ENCODE results near the gene BRD3. TPM values are rescaled to one million over a fixed set of nuclear protein-coding genes. Genes with fewer than 3 reads are reported as not detected.
"Not testable (repeated sequence)": the region's sequence is repeated elsewhere in the genome, so short reads cannot be mapped to it uniquely, and the experiment has no call there.

The BRD3 gene
- total RNA-seq, 2 experiments from 2014 or later, result 32.3 to 34.0 TPM

- not testable (repeated sequence) for H3K9me3 Mint-ChIP-seq, H3K4me1 Mint-ChIP-seq, H3K36me3 Mint-ChIP-seq, H3K4me3 Mint-ChIP-seq, DNase-seq, H3K27ac Mint-ChIP-seq
- H3K27me3 Mint-ChIP-seq, result peaks cover 27% of the 10 kb centered on the region
Observed at GRCh38 chr9:134072683-134073082, 4.9 kb upstream of the BRD3 start.

GRCh38 chr9:134071149-134071548, 3.3 kb upstream of the BRD3 start:
- no peak for DNase-seq
- no peaks in the 10 kb centered on the region for H3K36me3 Mint-ChIP-seq
- peaks cover 11% of the 10 kb centered on the region for H3K4me1 Mint-ChIP-seq
- no peak overlapping the region for H3K4me3 Mint-ChIP-seq
- peaks cover under 1% of the 10 kb centered on the region for H3K9me3 Mint-ChIP-seq
- no peak overlapping the region for H3K27ac Mint-ChIP-seq
- H3K27me3 Mint-ChIP-seq, result peaks cover 23% of the 10 kb centered on the region

- H3K9me3 Mint-ChIP-seq, result no peaks in the 10 kb centered on the region
- no peaks in the 10 kb centered on the region for H3K36me3 Mint-ChIP-seq
- no peak for DNase-seq
- peak overlapping the region; percentile 78 for H3K4me3 Mint-ChIP-seq
- H3K27me3 Mint-ChIP-seq, result peaks cover 23% of the 10 kb centered on the region
- H3K4me1 Mint-ChIP-seq, result peaks cover 20% of the 10 kb centered on the region
- no peak overlapping the region for H3K27ac Mint-ChIP-seq
Observed at GRCh38 chr9:134069480-134070399, 1.9 kb upstream of the BRD3 start.

- Mint-ChIP-seq H3K27me3 (peaks cover 23% of the 10 kb centered on the region), H3K9me3 (no peaks in the 10 kb centered on the region), H3K27ac (peak overlapping the region; percentile 67), H3K4me3 (peak overlapping the region; percentile 78), H3K36me3 (no peaks in the 10 kb centered on the region), H3K4me1 (peaks cover 21% of the 10 kb centered on the region)
- DNase-seq, result no peak
Observed at GRCh38 chr9:134068744-134069479, 1.1 kb upstream of the BRD3 start.

GRCh38 chr9:134066913-134067851, 644 bp downstream of the BRD3 start:
- Mint-ChIP-seq H3K4me3 (peak overlapping the region; percentile 88), H3K27me3 (peaks cover 19% of the 10 kb centered on the region), H3K9me3 (no peaks in the 10 kb centered on the region), H3K36me3 (no peaks in the 10 kb centered on the region), H3K4me1 (peaks cover 34% of the 10 kb centered on the region), H3K27ac (peak overlapping the region; percentile 92)
- peak; percentile 56 for DNase-seq

- peak; percentile 19 for DNase-seq
- peak overlapping the region; percentile 88 for H3K4me3 Mint-ChIP-seq
- peaks cover 35% of the 10 kb centered on the region for H3K4me1 Mint-ChIP-seq
- H3K27me3 Mint-ChIP-seq, result peaks cover 19% of the 10 kb centered on the region
- peak overlapping the region; percentile 92 for H3K27ac Mint-ChIP-seq
- H3K9me3 Mint-ChIP-seq, result no peaks in the 10 kb centered on the region
- H3K36me3 Mint-ChIP-seq, result no peaks in the 10 kb centered on the region
Observed at GRCh38 chr9:134066526-134066912, 1.3 kb downstream of the BRD3 start.

- H3K27me3 Mint-ChIP-seq, result peaks cover 19% of the 10 kb centered on the region
Observed at GRCh38 chr9:134065612-134066419, 2.0 kb downstream of the BRD3 start.

GRCh38 chr9:134064711-134065110, 3.1 kb downstream of the BRD3 start:
- Mint-ChIP-seq H3K27me3 (peaks cover 9% of the 10 kb centered on the region), H3K4me3 (peak overlapping the region; percentile 37), H3K36me3 (no peaks in the 10 kb centered on the region), H3K27ac (no peak overlapping the region), H3K9me3 (no peaks in the 10 kb centered on the region), H3K4me1 (peaks cover 47% of the 10 kb centered on the region)
- DNase-seq, result no peak

More at GRCh38 chr9:134065612-134066419, 2.0 kb downstream of the BRD3 start:
- Mint-ChIP-seq H3K4me1 (peaks cover 38% of the 10 kb centered on the region), H3K36me3 (no peaks in the 10 kb centered on the region), H3K9me3 (no peaks in the 10 kb centered on the region), H3K27ac (peak overlapping the region; percentile 92), H3K4me3 (peak overlapping the region; percentile 88)
- DNase-seq, result peak; percentile 76

GRCh38 chr9:134063571-134064450, 4.0 kb downstream of the BRD3 start:
- Mint-ChIP-seq H3K4me1 (peaks cover 41% of the 10 kb centered on the region), H3K9me3 (no peaks in the 10 kb centered on the region), H3K4me3 (no peak overlapping the region), H3K36me3 (no peaks in the 10 kb centered on the region), H3K27ac (no peak overlapping the region), H3K27me3 (peaks cover under 1% of the 10 kb centered on the region)
- no peak for DNase-seq

- no peak overlapping the region for H3K4me3 Mint-ChIP-seq
- peaks cover 39% of the 10 kb centered on the region for H3K4me1 Mint-ChIP-seq
- DNase-seq, result no peak
- no peak overlapping the region for H3K27ac Mint-ChIP-seq
- H3K36me3 Mint-ChIP-seq, result no peaks in the 10 kb centered on the region
- H3K27me3 Mint-ChIP-seq, result no peaks in the 10 kb centered on the region
- no peaks in the 10 kb centered on the region for H3K9me3 Mint-ChIP-seq
Observed at GRCh38 chr9:134063088-134063570, 4.7 kb downstream of the BRD3 start.

GRCh38 chr9:134062461-134063087, 5.3 kb downstream of the BRD3 start:
- Mint-ChIP-seq H3K36me3 (no peaks in the 10 kb centered on the region), H3K9me3 (no peaks in the 10 kb centered on the region), H3K27me3 (no peaks in the 10 kb centered on the region), H3K27ac (no peak overlapping the region), H3K4me1 (peaks cover 39% of the 10 kb centered on the region), H3K4me3 (no peak overlapping the region)
- no peak for DNase-seq

GRCh38 chr9:134061688-134062371, 6.0 kb downstream of the BRD3 start:
- Mint-ChIP-seq H3K9me3 (no peaks in the 10 kb centered on the region), H3K36me3 (no peaks in the 10 kb centered on the region), H3K4me1 (peaks cover 41% of the 10 kb centered on the region), H3K27ac (no peak overlapping the region), H3K4me3 (no peak overlapping the region), H3K27me3 (no peaks in the 10 kb centered on the region)
- DNase-seq, result no peak

Measured in activated naive CD8-positive, alpha-beta T cell treated with anti-CD3 and anti-CD28 coated beads for 36 hours (primary cell).